OCI-LY7 (cell line): Measurements from ENCODE around the gene HSP90AB1. TPM values are rescaled to one million over a fixed set of nuclear protein-coding genes. Genes with fewer than 3 reads are reported as not detected.
A peak's percentile ranks its signal among the peaks of the same experiment; 100 is the strongest.

Source experiments
- BruUV-seq: library from RNA; stranded (reverse); fragments of 400-500 nt; replicated peaks from 2 replicates; lab custom pipeline; 2021; lab: Mats Ljungman, UMichigan
- CTCF ChIA-PET: fragments of 300-600 bp; sonication (Branson Sonifier 250); formaldehyde crosslinking; loops from one replicate; lab custom pipeline; 2022; ENCODE audit warnings: antibody characterized with exemption; ENCODE audit not compliant: unreplicated experiment; lab: Charles Lee
- POLR2A ChIA-PET: fragments of 300-600 bp; sonication (Branson Sonifier 250); formaldehyde crosslinking; loops from one replicate; lab custom pipeline; 2022; ENCODE audit warnings: antibody characterized with exemption; lab: Charles Lee
- DNase-seq: peaks from one replicate; pipeline ENCODE4 v3.0.0-alpha.2; 2015; ENCODE audit warnings: low spot score
- H2AFZ ChIP-seq: fragments of 200-600 bp; sonication (generic), shearing (Covaris generic); 2 replicates; pipeline ENCODE4 v1.6.1; 2014; ENCODE audit warnings: mild to moderate bottlenecking, antibody characterized with exemption, low read length, moderate library complexity
- H3K27ac ChIP-seq: fragments of 200-600 bp; sonication (generic); 2 replicates; pipeline ENCODE4 v1.5.1; 2014; ENCODE audit warnings: mixed run types, low read depth, mild to moderate bottlenecking, moderate library complexity, low read length, inconsistent platforms; ENCODE audit not compliant: poor library complexity, severe bottlenecking
- H3K36me3 ChIP-seq: fragments of 200-600 bp; sonication (generic); 2 replicates; pipeline ENCODE4 v1.6.1; 2014; ENCODE audit warnings: mild to moderate bottlenecking, antibody characterized with exemption, low read length, moderate library complexity, mixed read lengths; ENCODE audit not compliant: insufficient read depth
- H3K4me1 ChIP-seq: fragments of 200-600 bp; sonication (generic); 2 replicates; pipeline ENCODE4 v1.5.1; 2014; ENCODE audit warnings: mild to moderate bottlenecking, low read length; ENCODE audit not compliant: insufficient read depth, poor library complexity, severe bottlenecking
- H3K4me2 ChIP-seq: fragments of 200-600 bp; sonication (generic); 2 replicates; pipeline ENCODE4 v1.6.1; 2014; ENCODE audit warnings: mild to moderate bottlenecking, low read length
- H3K4me3 ChIP-seq: fragments of 200-600 bp; sonication (generic); 2 replicates; pipeline ENCODE4 v1.5.1; 2014; ENCODE audit warnings: mild to moderate bottlenecking, low read depth, low read length; ENCODE audit not compliant: poor library complexity, severe bottlenecking
- H3K79me2 ChIP-seq: fragments of 200-600 bp; sonication (generic); 2 replicates; pipeline ENCODE4 v1.6.1; 2016; ENCODE audit warnings: low read depth, mild to moderate bottlenecking, low read length, moderate library complexity, mixed read lengths; ENCODE audit not compliant: insufficient read depth
- H3K9me2 ChIP-seq: fragments of 200-600 bp; sonication (generic); 2 replicates; pipeline ENCODE4 v1.6.1; 2016; ENCODE audit warnings: mild to moderate bottlenecking, low read length, mixed read lengths; ENCODE audit not compliant: insufficient read depth
- H3K9me3 ChIP-seq: fragments of 200-600 bp; sonication (generic); 2 replicates; pipeline ENCODE4 v1.6.1; 2014; ENCODE audit warnings: mild to moderate bottlenecking, mixed run types, low read length, mixed read lengths
- H4K20me1 ChIP-seq: fragments of 200-600 bp; sonication (generic); 2 replicates; pipeline ENCODE4 v1.6.1; 2014; ENCODE audit warnings: mild to moderate bottlenecking, antibody characterized with exemption, low read length, moderate library complexity, mixed read lengths; ENCODE audit not compliant: insufficient read depth
- CTCF ChIP-seq: fragments of 200-600 bp; sonication (generic); conservative IDR thresholded peaks from 2 replicates; pipeline ENCODE4 v1.5.1; 2014; ENCODE audit warnings: mild to moderate bottlenecking, antibody characterized with exemption, low read length, moderate library complexity, mixed read lengths
- EZH2phosphoT487 ChIP-seq: fragments of 200-600 bp; sonication (generic); IDR thresholded peaks from 2 replicates; pipeline ENCODE4 v1.6.1; 2018; ENCODE audit warnings: low read depth, borderline replicate concordance, mild to moderate bottlenecking, mixed run types, antibody characterized with exemption, low read length, moderate library complexity, mixed read lengths
- intact Hi-C: fragments of 100-400 bp; cut with micrococcal nuclease; formaldehyde crosslinking; loops from one replicate; pipeline ENCODE4 v1.10.0; 2022; ENCODE audit not compliant: unreplicated experiment
- total RNA-seq, 2 experiments: library from RNA; depleted of rRNA in 1 of 2; stranded (reverse); fragments of >200 nt in 1 of 2; shearing (Covaris generic) in 1 of 2; gene quantifications; 2 replicates each; pipeline ENCODE4 v1.2.3, GENCODE V29; 2014 to 2022

Gene HSP90AB1
- total RNA-seq, 2 experiments from 2014 or later: 911 to 1,282 TPM

- Histone ChIP-seq H2AFZ (peak within 1 kb of the TSS; percentile 67), H3K4me1 (peaks cover 65% of the 10 kb centered on the region)
Observed at GRCh38 chr6:44223319-44224028, 23.4 kb upstream of the HSP90AB1 start, which contains the start of gene SLC29A1. TSS of gene SLC29A1 (plus strand) at chr6:44223595. CDS start at chr6:44227314, 3,719 bp downstream.

GRCh38 chr6:44224029-44224964 is 22.6 kb upstream of the HSP90AB1 start:
- Histone ChIP-seq H3K9me3 (no peaks in the 10 kb centered on the region), H3K27ac (peak overlapping the region; percentile 71), H3K4me2 (peak overlapping the region; percentile 99), H3K79me2 (peaks cover 27% of the 10 kb centered on the region), H3K4me3 (peak overlapping the region; percentile 83), H4K20me1 (peaks cover 10% of the 10 kb centered on the region), H2AFZ (peak overlapping the region; percentile 67; the same call in 1 of the 2 replicates), H3K36me3 (peaks cover 21% of the 10 kb centered on the region), H3K4me1 (peaks cover 57% of the 10 kb centered on the region), H3K9me2 (no peaks in the 10 kb centered on the region)
- ChIA-PET POLR2A (interaction anchor here (0.6 to 3.9 kb wide), 13 partner anchors 10 to 164 kb away, joined by 3 to 15 read pairs (median 4); partner anchors contain the start of gene CDC5L), CTCF (interaction anchor here (0.9 to 2.5 kb wide), 9 partner anchors 9 to 38 kb away, joined by 3 to 15 read pairs (median 3); no protein-coding TSS in a partner anchor)
- intact Hi-C loops: loop anchor here (2.0 to 10.0 kb wide), 3 partner anchors 41 to 519 kb away; partner anchors contain the start of genes NFKBIE and VEGFA
- TSS peak; percentile 63 for BruUV-seq
- TF ChIP-seq CTCF (peak; percentile 75), EZH2phosphoT487 (no peak)
- DNase-seq: peak; percentile 74

More at GRCh38 chr6:44223319-44224028, 23.4 kb upstream of the HSP90AB1 start, which contains the start of gene SLC29A1:
- ChIA-PET POLR2A (interaction anchor here (0.6 to 3.9 kb wide), 8 partner anchors 9 to 129 kb away, joined by 3 to 15 read pairs (median 4); no protein-coding TSS in a partner anchor), CTCF (interaction anchor here (0.9 to 2.5 kb wide), 5 partner anchors 12 to 33 kb away, joined by 3 to 15 read pairs (median 4); no protein-coding TSS in a partner anchor)
- H3K27ac ChIP-seq: peak within 1 kb of the TSS; percentile 71
- no TSS peak for BruUV-seq
- H3K36me3 ChIP-seq: peaks cover 12% of the 10 kb centered on the region
- no peak for TF ChIP-seq EZH2phosphoT487
- TF ChIP-seq CTCF: no peak
- peaks cover 10% of the 10 kb centered on the region for H4K20me1 ChIP-seq
- intact Hi-C loops: loop anchor here (1.0 to 10.0 kb wide), 5 partner anchors 14 to 519 kb away; partner anchors contain the start of genes HSP90AB1, NFKBIE and VEGFA
- peaks cover 27% of the 10 kb centered on the region for H3K79me2 ChIP-seq
- peak within 1 kb of the TSS; percentile 99 for H3K4me2 ChIP-seq
- H3K9me3 ChIP-seq: no peaks in the 10 kb centered on the region
- peak within 1 kb of the TSS; percentile 83 for H3K4me3 ChIP-seq
- no peaks in the 10 kb centered on the region for H3K9me2 ChIP-seq
- DNase-seq: peak; percentile 91
